ENCODE results near the gene KRT9.
"Not testable (repeated sequence)": the region's sequence is repeated elsewhere in the genome, so short reads cannot be mapped to it uniquely, and the experiment has no call there.

The KRT9 gene

DNA sequence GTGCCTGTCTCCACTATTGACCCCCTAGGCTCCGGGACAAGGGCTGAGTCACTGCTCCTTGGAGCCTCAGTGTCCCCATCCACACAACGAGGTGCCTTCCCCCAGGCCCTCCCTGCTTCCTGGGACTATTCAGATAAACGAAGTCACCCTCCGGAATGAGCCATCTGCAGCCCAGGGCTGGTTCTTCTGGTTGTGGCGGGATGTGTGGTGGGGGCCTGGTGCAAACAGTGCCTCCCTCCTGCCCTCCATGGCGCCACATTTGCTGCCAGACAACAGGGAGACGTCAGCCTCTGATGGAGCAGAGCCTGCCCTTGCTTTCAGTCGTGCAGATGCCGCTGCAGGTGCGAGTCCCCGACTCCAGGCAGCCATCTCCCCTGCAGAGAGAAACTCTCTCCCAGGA, 45.8 kb upstream of the KRT9 start:
- no peak overlapping the region for H3K4me3 ChIP-seq (ENCODE audit: low read length)
- no peak for DNase-seq (ENCODE audit: low read depth)
- TF ChIP-seq, protein P1, sequence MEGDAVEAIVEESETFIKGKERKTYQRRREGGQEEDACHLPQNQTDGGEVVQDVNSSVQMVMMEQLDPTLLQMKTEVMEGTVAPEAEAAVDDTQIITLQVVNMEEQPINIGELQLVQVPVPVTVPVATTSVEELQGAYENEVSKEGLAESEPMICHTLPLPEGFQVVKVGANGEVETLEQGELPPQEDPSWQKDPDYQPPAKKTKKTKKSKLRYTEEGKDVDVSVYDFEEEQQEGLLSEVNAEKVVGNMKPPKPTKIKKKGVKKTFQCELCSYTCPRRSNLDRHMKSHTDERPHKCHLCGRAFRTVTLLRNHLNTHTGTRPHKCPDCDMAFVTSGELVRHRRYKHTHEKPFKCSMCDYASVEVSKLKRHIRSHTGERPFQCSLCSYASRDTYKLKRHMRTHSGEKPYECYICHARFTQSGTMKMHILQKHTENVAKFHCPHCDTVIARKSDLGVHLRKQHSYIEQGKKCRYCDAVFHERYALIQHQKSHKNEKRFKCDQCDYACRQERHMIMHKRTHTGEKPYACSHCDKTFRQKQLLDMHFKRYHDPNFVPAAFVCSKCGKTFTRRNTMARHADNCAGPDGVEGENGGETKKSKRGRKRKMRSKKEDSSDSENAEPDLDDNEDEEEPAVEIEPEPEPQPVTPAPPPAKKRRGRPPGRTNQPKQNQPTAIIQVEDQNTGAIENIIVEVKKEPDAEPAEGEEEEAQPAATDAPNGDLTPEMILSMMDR (conservative IDR thresholded peaks at IDR 0.05; ENCODE audit: low read length) = no peak

DNA sequence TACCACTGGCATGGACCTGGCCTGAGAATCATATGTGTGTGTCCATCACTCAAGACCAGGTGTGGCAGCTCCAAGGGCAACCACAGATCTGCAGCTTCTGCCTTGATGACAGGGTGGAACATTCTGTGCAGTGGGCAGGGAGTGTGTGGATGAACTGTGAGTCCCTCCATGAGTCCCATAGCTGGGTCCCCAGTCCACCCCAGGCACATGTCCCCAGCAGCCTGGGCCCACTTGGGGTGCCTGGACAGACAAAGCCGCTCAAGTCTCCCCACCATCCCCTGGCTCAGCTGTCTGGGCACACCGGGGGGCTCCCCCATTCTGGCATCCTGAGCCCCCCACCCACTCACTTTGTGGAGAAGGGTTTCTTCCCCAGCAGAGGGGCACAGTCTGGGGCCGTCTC, 45.3 kb upstream of the KRT9 start:
- no peak overlapping the region for H3K4me3 ChIP-seq (ENCODE audit: low read length)
- TF ChIP-seq, protein P1 (conservative IDR thresholded peaks at IDR 0.05; ENCODE audit: low read length) = no peak
- DNase-seq (ENCODE audit: low read depth) = no peak

DNA sequence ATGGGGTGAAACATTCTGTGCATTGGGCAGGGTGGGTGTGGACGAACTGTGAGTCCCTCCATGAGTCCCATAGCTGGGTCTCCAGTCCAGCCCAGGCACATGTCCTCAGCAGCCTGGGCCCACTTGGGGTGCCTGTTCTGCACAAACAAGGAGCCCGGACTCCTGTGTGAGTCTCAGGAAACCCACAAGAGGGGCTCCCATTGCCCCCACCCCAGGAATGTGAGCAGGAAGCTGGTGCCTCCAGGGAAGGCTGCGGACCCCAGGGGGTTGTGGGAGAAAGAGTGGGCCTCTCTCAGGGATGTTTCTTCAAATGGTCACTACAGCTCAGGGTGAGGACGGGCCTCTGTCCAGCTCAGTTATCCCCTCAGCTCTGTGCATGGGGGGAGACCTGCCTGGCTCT, 44.6 kb upstream of the KRT9 start:
- H3K4me3 ChIP-seq (ENCODE audit: low read length); DNase-seq (ENCODE audit: low read depth): not testable (repeated sequence)

DNA sequence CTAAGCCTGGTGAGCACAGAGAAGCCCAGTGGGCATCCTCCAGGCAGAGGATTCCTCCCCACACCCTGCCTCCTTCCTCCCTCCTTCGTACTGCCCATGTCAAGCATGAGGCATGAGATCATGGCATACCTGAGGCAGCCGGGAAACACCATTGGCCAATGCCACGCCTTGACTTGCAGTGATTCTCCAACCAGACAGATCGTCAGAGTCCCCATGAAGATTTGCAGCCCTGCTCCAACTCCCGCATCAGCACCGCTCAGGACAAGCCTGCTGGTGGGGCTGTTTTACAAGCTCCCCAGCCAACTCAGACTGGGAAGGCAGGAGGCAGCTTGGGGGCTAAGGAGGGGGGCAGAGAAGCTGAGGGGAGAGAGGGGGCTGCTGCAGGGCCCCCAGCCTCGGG, 43.6 kb upstream of the KRT9 start:
- H3K4me3 ChIP-seq (ENCODE audit: low read length) = no peak overlapping the region
- TF ChIP-seq, protein P1 (conservative IDR thresholded peaks at IDR 0.05; ENCODE audit: low read length) = no peak
- DNase-seq (ENCODE audit: low read depth) = no peak

DNA sequence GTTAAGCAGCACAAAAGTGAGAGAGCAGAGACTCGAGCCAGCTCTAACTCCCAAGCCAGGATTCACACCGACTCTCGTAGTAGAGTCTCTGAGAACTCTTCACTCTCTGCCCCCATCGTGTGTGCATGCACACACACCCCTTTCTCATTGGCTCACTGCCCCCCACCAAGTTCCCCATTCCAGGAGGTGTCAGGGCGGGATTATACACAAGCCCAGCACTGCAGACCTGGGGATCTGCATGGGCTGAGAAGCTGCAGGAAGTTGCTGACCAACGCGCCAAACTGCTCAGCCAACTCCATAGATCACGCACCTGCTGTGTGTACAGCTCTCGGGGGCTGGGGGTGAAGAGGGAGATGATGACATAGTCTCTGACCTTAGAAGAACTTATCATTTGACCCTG, 42.9 kb upstream of the KRT9 start:
- H3K4me3 ChIP-seq (ENCODE audit: low read length); DNase-seq (ENCODE audit: low read depth): not testable (repeated sequence)

DNA sequence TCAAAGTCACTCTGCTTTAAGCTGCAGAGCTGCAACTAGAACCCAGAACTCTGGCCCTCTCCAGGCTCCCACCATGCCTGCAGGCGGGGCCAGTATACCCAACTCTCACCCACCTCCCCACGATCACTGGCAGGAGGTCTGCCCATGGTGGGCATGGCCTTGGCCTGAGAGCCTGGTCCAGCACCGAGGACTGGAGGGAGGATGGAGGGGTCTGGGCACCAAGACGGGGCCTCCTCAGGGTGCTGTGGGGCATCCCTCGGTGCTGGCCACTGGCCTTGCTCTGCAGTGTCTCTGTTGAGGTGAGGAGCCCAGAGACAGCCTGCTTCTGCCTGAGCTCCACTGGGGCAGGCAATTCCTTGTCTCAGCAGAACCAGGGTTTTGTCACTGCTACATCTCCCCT, 42.2 kb upstream of the KRT9 start:
- DNase-seq (ENCODE audit: low read depth) = no peak
- no peak overlapping the region for H3K4me3 ChIP-seq (ENCODE audit: low read length)
- TF ChIP-seq, protein P1 (conservative IDR thresholded peaks at IDR 0.05; ENCODE audit: low read length) = no peak

DNA sequence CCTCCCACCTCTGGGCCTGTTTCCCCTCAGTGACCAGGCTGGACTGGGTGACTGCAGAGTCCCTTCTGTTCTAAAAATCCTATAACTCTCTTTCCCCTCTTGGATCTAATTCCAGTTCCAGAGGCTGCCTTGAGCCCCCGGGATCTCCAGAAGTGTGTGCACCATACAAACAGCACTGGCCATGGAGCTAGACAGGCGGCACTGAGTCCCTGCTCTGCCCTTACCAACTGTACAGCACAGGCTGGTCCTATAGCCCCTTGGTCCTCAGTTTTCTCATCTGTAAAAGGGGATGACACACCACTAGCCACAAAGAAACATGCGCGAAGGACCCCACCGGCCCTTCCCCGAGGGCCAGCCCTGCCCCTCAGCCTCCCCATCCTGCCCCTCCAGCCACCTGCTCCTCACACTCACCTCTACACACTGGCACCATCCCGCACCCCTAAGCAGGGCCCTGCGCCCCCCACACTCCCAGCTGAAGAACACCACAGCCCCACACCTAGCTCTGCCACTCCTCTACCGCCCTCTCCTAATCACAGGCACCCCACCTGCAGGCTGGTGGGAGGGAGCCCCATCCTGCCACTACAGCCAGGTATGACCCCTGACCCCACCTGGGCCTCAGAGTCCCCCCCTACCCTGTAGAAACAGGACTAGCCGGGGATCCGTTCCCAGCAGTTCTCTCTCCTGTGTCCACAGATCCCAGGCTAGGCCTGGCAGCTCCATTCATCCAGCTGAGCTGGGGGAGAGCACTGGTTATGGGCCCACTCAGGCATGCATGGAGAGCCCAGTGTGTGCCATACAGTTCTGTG, 41.6 kb upstream of the KRT9 start:
- H3K4me3 ChIP-seq (ENCODE audit: low read length) = no peak overlapping the region
- TF ChIP-seq, protein P1 (conservative IDR thresholded peaks at IDR 0.05; ENCODE audit: low read length) = no peak
- DNase-seq (ENCODE audit: low read depth) = no peak

DNA sequence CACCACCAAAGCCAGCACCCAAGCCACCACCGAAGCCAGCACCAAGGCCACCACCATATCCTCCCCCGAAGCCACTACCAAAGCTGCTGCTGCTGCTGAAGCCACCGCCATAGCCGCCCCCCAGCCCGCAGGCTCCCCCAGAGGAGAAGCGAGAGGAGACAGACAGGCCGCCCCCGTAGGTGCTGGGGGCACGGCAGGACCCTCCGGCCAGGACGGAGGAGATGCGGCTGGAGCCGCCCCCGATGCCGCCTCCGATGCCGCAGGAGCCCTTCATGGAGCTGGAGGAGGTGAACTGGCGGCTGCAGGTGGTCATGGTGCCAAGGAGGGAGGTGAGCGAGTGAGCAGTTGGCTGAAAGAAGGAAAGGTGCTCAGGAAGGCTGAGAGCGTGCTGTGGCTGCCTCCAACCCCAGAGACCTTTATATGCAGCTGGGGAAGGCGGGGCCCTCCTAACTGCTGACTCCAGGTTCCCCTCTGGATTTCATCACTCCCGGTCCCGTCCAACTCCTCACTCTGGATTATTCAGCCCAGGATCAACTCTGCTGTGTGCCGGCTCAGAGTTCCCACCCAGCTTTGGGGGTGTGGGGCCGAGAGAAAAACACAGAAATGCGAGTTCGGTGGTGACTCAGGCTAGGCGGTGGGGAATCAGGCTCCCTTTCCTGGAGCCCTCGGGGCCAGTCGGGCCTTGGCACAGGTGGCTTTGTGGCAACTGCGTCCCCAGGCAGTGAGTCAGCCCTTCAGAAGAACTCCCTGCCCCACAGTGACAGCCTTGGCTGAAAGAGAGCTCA, 40.7 kb upstream of the KRT9 start, which contains the start of gene KRT16:
Gene KRT16 (minus strand): TSS at position 392 of the 785 bp plus-strand sequence. CDS start 79 bp downstream, at position 313.
- H3K4me3 ChIP-seq (ENCODE audit: low read length) = not testable (repeated sequence)
- peak; percentile 19 for DNase-seq (ENCODE audit: low read depth)
